MM.1S (cell line): Measurements from ENCODE around the gene ZEB2.

ENCODE experiments used
- CTCF ChIP-seq: fragments of 300-600 bp; sonication (generic); IDR thresholded peaks from 2 replicates; pipeline ENCODE4 v1.5.1; 2016; ENCODE audit warnings: antibody characterized with exemption, low read length, mixed read lengths
- EZH2 ChIP-seq: fragments of 300-600 bp; sonication (generic); optimal IDR thresholded peaks from 2 replicates; pipeline ENCODE3; 2017; ENCODE audit warnings: low read depth, mild to moderate bottlenecking, antibody characterized with exemption, low read length, mixed read lengths

GRCh38 chr2:144552821-144553220 is 32.9 kb upstream of the ZEB2 start:
- TF ChIP-seq CTCF, result no peak
- TF ChIP-seq EZH2, result no peak
